HEK293T (cell line): Measurements from ENCODE around the gene STAM2.

ENCODE experiments used
- BHLHE40 ChIP-seq: fragments of 450-650 bp; IDR thresholded peaks from 2 replicates; pipeline ENCODE4 v1.6.1; 2016; ENCODE audit warnings: mild to moderate bottlenecking, moderate library complexity, borderline replicate concordance
- FOXA1 ChIP-seq: fragments of 450-650 bp; IDR thresholded peaks from 2 replicates; pipeline ENCODE4 v1.6.1; 2016; ENCODE audit warnings: mild to moderate bottlenecking
- FOXM1 ChIP-seq: fragments of 450-650 bp; IDR thresholded peaks from 2 replicates; pipeline ENCODE4 v1.6.1; 2017; ENCODE audit warnings: mild to moderate bottlenecking, borderline replicate concordance
- L3MBTL2 ChIP-seq: fragments of 450-650 bp; conservative IDR thresholded peaks from 2 replicates; pipeline ENCODE4 v1.6.1; 2016; ENCODE audit warnings: mild to moderate bottlenecking
- TF ChIP-seq, protein P1 (sequence below): fragments of 450-650 bp; IDR thresholded peaks from 2 replicates; pipeline ENCODE4 v1.6.1; 2016

- TF ChIP-seq FOXA1 (no peak), L3MBTL2 (no peak), FOXM1 (no peak), BHLHE40 (no peak)
- TF ChIP-seq, protein P1, sequence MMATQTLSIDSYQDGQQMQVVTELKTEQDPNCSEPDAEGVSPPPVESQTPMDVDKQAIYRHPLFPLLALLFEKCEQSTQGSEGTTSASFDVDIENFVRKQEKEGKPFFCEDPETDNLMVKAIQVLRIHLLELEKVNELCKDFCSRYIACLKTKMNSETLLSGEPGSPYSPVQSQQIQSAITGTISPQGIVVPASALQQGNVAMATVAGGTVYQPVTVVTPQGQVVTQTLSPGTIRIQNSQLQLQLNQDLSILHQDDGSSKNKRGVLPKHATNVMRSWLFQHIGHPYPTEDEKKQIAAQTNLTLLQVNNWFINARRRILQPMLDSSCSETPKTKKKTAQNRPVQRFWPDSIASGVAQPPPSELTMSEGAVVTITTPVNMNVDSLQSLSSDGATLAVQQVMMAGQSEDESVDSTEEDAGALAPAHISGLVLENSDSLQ: no peak
These were observed 13.4 kb downstream of the STAM2 start for GRCh38 chr2:152162141-152162540.
